DND-41 (cell line): ENCODE results near the gene PELI2.

Experiments
- EZH2 ChIP-seq: IDR thresholded peaks from 3 replicates; pipeline ENCODE4 v1.6.1; 2012; ENCODE audit warnings: borderline replicate concordance, low read depth, mild to moderate bottlenecking, moderate library complexity, low read length, inconsistent platforms; ENCODE audit not compliant: severe bottlenecking
- TF ChIP-seq, protein P1 (sequence below): IDR thresholded peaks from 2 replicates; pipeline ENCODE4 v1.5.1; 2012; ENCODE audit warnings: borderline replicate concordance, low read length, moderate library complexity, mild to moderate bottlenecking; ENCODE audit not compliant: poor library complexity, severe bottlenecking; ENCODE audit errors: extremely low read depth

DNA sequence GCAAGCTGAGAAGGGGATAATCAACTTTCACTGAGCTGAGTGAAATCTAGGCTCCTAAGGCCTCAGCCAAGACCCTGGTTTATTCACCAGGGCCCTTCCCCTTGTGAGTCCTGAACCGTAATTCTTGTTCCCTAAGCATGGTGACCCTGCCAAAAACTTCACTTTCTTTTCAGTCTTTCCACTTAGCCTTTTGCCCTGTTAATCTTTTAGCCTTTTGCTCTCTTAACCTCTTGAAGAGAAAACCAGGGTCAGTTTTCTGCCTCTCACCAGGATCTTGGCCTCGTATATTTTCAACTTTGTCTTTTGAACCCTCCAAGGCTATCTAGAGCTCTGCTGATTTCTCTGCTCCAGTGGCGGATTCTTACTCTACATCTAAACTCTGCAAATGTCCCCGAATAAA is 191.0 kb downstream of the PELI2 start:
- TF ChIP-seq, protein P1, sequence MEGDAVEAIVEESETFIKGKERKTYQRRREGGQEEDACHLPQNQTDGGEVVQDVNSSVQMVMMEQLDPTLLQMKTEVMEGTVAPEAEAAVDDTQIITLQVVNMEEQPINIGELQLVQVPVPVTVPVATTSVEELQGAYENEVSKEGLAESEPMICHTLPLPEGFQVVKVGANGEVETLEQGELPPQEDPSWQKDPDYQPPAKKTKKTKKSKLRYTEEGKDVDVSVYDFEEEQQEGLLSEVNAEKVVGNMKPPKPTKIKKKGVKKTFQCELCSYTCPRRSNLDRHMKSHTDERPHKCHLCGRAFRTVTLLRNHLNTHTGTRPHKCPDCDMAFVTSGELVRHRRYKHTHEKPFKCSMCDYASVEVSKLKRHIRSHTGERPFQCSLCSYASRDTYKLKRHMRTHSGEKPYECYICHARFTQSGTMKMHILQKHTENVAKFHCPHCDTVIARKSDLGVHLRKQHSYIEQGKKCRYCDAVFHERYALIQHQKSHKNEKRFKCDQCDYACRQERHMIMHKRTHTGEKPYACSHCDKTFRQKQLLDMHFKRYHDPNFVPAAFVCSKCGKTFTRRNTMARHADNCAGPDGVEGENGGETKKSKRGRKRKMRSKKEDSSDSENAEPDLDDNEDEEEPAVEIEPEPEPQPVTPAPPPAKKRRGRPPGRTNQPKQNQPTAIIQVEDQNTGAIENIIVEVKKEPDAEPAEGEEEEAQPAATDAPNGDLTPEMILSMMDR, result no peak
- TF ChIP-seq EZH2, result no peak
